ENCODE measurements around the gene CENPM. TPM values are rescaled to one million over a fixed set of nuclear protein-coding genes. Genes with fewer than 3 reads are reported as not detected.

Gene CENPM
- 8.4 TPM for total RNA-seq

DNA sequence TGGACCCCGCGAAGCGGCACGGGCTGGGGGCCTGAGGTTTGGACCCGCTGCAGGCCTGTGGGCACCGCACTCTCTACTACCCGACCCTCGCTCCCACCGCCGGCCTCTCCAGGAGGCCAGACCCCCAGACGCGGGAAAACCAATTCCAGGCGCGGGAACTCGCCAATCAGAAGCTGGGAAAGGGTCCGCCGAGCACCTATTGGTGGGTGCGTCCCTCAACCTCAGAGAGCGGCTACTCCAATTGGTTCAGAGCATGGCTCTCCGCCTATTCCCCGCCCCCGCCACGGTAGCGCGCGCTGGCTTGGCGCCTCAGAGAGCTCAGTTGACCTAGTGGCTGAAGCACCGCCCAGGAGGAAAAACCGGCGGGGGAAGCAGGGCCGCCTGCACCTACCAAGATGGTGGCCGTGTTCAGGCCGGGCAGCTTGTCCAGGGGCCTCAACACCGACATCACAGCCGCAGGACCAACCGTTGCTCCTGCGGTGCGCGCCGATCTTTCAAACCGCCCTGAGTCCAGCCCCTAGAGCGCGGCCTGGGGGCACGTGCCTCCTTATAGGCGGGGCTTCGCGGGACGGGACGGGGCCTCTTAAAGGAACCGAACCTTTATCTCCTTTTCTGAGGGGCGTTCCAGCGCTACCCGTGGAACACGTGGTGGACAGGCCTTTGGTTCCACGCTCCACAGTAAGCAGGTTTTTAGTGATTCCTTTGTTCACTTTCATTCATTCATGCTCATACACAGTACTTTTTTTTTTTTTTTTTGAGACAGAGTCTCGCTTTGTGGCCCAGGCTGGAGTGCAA, at the start of gene CENPM:
TSS of gene CENPM (minus strand) at position 524 of the 795 bp plus-strand sequence. CDS start at position 448, 76 bp downstream.
- DNase-seq, result peak; percentile 93

DNA sequence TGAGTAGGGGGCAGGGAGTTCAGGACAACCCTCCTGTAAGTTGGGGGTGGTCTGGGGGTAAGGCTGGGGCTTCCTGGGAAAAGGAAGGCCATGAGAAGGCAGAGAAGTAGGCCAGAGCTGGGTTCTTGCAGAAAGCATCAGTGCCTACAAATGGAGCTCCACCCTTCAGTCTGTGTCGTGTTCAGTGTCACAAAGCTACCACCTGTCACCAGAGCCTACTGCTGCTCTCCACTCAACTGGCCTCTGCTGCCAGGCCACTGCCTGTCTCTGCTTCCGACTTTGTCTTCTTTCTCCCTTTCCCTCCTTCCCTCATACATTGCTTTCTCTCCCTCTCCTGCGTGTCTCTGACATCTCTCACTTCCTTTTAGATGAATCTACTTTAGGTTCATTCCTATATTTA, 48.3 kb upstream of the CENPM start:
- no peak for DNase-seq

DNA sequence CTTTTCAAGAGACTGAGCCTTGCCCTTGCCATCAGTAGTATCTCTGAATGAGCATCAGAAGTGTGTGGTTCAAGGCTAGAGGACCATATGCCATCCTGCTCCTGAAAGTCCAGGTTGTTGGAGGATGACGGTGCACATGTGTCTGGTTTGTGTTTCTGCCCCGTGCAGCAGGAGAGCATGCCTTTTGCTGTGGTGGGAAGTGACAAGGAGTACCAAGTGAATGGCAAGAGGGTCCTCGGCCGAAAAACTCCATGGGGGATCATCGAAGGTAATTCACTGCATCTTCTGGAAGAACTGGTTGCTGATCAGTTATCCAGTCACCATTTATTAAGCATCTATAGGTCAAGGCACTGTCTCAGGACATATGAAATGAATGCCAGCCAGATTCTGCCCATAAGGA, 45.5 kb upstream of the CENPM start:
- DNase-seq, result no peak

GRCh38 chr22:41991111-41991510, 44.2 kb upstream of the CENPM start:
- DNase-seq, result no peak

- DNase-seq, result no peak
Observed at GRCh38 chr22:41989246-41989645, 42.3 kb upstream of the CENPM start.

GRCh38 chr22:41987276-41987675, 40.3 kb upstream of the CENPM start:
- no peak for DNase-seq

DNA sequence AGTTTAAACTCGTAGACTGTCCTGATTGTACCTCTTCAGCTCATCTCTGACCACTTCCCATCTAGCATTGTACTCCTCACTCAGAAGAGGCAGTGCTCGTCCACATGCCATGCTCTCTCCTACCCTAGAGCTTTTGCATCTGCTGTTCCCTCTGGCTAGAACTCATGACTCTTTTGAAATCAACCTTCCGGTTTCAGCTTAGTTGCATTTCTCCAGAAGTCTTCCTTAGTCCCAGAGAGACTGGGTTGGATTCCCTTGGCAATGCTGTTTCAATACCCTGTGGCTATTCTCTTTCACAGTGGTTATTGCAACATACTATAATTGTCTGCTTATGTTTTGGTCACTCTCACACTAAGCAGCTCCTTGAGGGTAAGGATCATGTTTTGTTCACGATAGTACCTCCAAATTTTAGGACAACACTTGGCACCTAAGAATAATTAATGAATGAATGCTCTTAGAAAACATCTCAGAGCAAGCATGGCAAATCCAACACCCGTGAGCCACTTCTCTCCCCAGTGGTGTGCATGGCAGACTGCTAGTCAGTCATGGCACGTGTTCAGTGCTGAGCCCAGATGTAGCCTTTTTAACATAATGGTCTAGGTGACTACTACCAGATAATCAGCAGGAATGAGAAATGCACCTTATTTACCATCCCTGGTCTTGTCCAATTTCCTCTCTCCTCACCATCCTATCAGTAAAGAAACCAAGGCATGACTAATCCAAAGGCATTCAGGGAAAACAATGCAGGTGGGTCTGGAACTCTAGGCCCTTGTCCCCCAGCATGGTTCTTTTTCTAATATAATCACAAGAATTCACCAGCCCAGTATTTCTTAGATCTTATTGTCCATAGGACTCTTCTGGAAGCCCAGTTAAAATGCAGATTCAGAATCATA, 36.8 kb upstream of the CENPM start:
- no peak for DNase-seq

- DNase-seq, result no peak
Observed at GRCh38 chr22:41982865-41983264, 35.9 kb upstream of the CENPM start.

- no peak for DNase-seq
Observed at GRCh38 chr22:41979423-41980250, 32.7 kb upstream of the CENPM start.

- DNase-seq, result no peak
Observed at GRCh38 chr22:41978732-41979131, 31.8 kb upstream of the CENPM start.

DNA sequence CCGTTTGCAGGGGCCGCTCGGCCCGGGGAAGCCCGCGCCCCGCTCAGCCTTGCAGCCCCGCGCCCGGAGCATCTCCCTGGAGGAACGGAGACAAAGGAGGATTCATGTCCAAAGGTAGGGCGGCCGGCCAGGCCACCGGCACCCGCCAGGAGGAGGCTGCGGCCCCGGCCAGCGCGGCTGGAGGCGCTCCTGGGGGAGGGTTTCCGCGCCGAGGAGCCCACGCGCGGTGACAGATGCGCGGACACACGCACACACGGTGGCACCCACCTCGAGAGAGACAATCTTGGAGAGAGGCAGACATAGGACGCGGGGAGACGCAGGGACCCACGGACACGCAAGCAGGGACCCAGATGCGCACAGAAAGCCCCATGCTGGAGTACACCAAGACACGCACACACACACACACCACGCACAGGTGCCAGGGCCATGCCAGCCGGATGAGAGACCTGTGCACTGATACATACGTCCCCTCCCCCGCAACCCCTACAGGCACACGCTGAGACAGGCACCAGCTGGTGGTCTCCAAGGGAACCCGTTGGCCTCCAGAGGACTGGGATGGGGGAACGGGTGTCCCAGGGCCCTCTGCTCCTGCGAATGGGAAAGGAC, 30.1 kb upstream of the CENPM start:
- no peak for DNase-seq

GRCh38 chr22:41976070-41976901, 29.3 kb upstream of the CENPM start:
- no peak for DNase-seq

- no peak for DNase-seq
Observed at GRCh38 chr22:41975299-41976069, 28.5 kb upstream of the CENPM start.

- no peak for DNase-seq
Observed at GRCh38 chr22:41974691-41975290, 27.8 kb upstream of the CENPM start.

DNA sequence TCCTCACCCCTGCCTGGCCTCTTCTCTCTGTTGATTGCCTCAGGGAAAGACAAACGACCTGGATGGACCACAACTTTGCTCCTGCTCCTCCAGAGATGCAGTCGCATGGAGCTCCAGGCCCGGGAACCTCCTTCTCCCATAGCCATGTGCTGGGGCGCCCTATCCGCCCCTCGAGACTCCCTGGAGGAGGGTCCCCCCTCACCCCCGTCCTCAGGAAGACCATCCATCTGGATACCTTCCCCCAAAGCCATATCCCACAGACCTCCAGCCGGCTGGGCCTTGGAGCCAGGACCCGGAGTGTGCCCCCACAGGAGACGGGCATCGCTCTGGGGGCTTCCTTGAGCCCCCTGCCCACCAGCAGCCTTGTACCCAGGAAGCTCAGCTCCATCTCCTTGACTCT, 24.5 kb upstream of the CENPM start:
- no peak for DNase-seq

- DNase-seq, result no peak
Observed at GRCh38 chr22:41970601-41971000, 23.6 kb upstream of the CENPM start.

GRCh38 chr22:41969110-41969646, 22.2 kb upstream of the CENPM start, which contains the start of gene SEPTIN3:
Gene SEPTIN3, plus strand, starts transcription at chr22:41969443. Its CDS starts 2,050 bp downstream, at chr22:41971493.
- DNase-seq, result no peak

DNA sequence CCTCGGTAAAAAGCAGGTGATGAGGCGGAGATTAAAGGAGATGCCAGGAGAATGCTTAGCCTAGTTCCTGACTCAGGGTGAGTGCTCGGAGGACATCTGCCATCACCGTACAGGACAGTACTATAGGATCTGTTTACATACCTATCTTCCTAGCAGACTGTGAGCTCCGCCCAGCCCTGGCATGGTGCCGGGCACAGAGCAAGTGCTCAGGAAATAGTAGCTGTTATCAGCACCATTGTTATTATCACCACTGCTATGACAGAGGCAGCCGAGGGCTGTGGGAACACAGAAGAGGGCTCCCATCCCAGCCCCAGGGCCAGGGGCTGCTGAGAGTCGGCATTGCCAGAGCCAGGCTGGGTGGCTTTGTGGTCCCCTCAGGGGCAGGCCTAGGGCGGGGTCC, 21.6 kb upstream of the CENPM start:
- DNase-seq, result no peak

DNA sequence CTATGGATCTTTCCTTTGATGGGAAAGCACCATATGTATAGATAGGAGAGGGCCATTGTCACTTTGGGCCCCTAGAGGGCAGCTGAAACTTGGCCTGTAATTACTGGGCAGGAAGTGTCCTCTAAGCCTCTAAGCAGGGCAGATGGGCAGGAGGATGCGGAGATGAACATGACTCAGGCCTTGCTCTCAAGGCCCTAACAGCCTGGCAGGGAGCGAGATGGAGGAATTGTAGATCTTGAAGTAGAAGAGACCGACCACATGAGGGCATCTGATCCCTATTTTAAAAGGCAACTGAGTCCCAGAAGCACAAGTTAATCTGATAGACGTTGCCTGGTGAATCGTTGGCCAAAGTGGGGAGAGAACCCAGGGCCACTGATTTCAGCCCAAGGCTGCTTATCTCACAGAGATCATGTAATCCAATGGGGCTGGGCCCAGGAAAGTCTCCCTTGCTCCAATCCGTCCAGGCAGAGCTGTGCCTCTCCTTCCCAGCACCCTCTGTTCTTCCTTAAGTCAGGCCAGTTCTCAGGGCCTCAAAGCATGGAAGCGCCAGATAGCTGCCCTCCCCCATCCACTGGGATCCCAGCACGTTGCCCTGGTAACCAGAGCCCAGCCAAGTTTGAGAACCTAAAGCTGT, 19.8 kb upstream of the CENPM start:
- DNase-seq, result peak; percentile 42
